ENCODE data around the gene ADGRD1.

ADGRD1 gene

GRCh38 chr12:131136539-131136872, 182.8 kb downstream of the ADGRD1 start:
- H3K9ac ChIP-seq (ENCODE audit: low read length), result no peak overlapping the region

DNA sequence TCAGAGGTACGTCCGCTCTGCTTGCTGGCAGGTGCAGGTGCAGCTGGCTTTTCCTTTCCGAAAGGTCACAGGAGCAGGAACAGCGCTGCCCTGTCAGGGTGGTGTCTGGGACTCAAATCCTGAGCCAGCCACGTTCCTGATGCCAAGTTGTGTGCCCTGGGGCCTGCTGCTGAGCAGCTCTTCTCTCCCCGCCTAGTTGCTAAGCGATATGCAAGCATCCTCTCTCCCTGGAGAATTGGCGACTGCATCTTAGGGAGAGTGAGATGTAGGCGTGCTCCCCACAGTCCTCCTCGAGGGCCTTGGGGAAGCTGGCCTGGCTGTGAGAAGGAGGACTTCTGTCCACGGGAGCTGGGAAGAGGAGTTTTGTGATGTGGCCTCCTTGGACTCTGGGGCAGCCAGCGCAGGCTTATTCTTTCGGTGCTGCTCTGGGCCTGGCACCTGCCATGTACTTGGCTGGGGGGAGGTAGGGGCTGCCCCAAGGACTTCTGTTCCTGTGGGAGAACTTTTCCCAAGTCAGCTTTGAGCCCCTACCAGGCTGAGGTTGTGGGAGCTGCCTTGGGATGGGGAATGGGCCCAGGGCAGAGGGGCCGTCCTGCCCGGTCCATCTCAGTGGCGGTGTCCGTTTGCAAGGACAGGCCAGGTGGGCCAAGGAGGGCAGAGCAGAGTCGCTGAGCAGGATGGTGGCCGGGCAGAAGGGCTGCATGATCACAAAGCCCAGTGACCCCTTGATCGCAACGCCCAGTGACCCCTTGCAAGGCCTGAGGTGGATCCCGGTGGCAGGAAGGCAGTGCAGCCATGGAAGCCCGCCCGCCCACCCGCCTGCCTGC, 183.5 kb downstream of the ADGRD1 start:
- Histone ChIP-seq H3K9me3 (ENCODE audit: control insufficient read depth, low read depth, low read length) (no peaks in the 10 kb centered on the region), H3K9ac (ENCODE audit: low read length) (no peak overlapping the region), H3K4me3 (ENCODE audit: low read length) (no peak overlapping the region), H3K4me1 (ENCODE audit: control insufficient read depth, low read depth, low read length) (no peaks in the 10 kb centered on the region), H3K36me3 (ENCODE audit: control insufficient read depth, low read depth, low read length) (no peaks in the 10 kb centered on the region), H3K27me3 (ENCODE audit: control insufficient read depth, insufficient read depth, low read length) (no peaks in the 10 kb centered on the region), H3K27ac (ENCODE audit: low read length) (no peak overlapping the region)

More at GRCh38 chr12:131136539-131136872, 182.8 kb downstream of the ADGRD1 start:
- H3K4me1 ChIP-seq (ENCODE audit: control insufficient read depth, low read depth, low read length), result no peaks in the 10 kb centered on the region
- H3K9me3 ChIP-seq (ENCODE audit: control insufficient read depth, low read depth, low read length), result no peaks in the 10 kb centered on the region
- no peak overlapping the region for H3K27ac ChIP-seq (ENCODE audit: low read length)
- H3K27me3 ChIP-seq (ENCODE audit: control insufficient read depth, insufficient read depth, low read length), result no peaks in the 10 kb centered on the region
- H3K4me3 ChIP-seq (ENCODE audit: low read length), result no peak overlapping the region
- no peaks in the 10 kb centered on the region for H3K36me3 ChIP-seq (ENCODE audit: control insufficient read depth, low read depth, low read length)

DNA sequence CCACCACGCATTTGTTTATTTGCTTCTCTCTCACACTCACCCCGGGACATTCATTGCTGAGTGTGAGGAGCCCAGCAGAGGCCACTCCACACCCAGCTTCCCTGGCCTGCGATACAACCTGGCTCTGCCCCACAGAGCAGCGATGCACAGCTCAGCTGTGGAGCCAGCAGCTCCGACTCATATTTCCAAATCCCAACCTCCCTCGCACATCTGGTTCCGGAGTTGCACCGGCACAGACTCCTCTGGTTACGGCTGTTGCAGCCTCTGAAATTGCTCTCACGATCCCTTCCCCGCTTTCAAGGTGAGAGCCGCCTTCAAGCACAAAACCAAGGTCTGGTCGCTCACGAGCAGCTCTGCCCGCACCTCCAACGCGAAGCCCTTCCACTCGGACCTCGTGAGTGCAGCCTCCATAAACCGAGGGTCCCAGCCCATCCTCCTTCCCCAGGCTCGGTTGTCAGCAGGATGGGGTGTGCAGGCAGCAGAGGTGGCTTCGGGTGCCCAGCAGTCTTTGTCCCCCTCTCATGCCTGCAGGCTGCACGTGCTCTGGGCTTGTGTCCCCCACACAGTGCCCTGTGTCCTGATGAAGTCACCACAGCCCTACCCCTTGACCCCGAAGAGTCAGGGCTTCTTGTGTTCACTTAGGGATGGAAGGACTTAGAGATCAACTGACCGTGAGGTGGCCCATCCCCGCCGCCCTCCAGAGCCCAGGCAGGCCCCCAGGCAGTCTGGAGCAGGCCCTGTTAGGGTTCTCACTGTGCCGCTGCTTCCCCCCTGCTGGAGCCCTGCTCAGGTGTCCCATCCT, 184.3 kb downstream of the ADGRD1 start:
- Histone ChIP-seq H3K4me3 (ENCODE audit: low read length) (no peak overlapping the region), H3K27me3 (ENCODE audit: control insufficient read depth, insufficient read depth, low read length) (no peaks in the 10 kb centered on the region), H3K9ac (ENCODE audit: low read length) (no peak overlapping the region), H3K27ac (ENCODE audit: low read length) (no peak overlapping the region), H3K36me3 (ENCODE audit: control insufficient read depth, low read depth, low read length) (no peaks in the 10 kb centered on the region), H3K9me3 (ENCODE audit: control insufficient read depth, low read depth, low read length) (no peaks in the 10 kb centered on the region), H3K4me1 (ENCODE audit: control insufficient read depth, low read depth, low read length) (no peaks in the 10 kb centered on the region)

DNA sequence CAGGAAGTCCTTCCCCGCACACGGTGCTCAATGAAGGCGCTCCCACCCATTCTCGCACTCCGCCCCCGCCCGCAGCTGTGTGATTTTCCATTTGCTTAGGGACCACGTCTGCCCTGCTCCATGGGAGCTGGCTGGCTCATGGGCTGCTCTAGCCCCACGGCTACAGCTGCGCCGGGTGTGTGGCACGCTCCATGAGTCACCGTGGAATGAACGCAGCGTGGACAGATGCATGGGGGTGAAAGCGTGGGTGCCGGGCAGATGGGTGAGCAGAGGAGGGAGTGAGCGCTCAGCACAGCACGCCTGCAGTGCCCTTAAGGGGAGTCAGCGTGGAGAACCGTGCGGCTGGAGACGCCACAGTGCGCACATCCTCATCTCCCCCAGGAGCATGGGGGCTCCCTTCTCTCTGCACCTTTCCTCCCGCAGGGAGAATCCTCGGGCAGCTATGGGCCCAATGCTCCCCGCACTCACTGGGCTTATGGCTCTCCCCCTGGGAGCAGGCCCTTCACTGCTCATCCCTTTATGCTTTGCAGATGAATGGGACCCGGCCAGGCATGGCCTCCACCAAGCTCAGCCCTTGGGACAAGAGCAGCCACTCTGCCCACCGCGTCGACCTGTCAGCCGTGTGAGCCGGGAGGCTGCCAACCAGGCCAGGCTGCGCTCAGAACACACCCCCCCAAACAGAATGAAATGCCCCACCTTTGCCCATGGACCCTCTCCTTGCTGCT, 185.1 kb downstream of the ADGRD1 start:
- no peak overlapping the region for H3K27ac ChIP-seq (ENCODE audit: low read length)
- H3K36me3 ChIP-seq (ENCODE audit: control insufficient read depth, low read depth, low read length), result no peaks in the 10 kb centered on the region
- no peaks in the 10 kb centered on the region for H3K27me3 ChIP-seq (ENCODE audit: control insufficient read depth, insufficient read depth, low read length)
- no peak overlapping the region for H3K4me3 ChIP-seq (ENCODE audit: low read length)
- no peak overlapping the region for H3K9ac ChIP-seq (ENCODE audit: low read length)
- no peaks in the 10 kb centered on the region for H3K4me1 ChIP-seq (ENCODE audit: control insufficient read depth, low read depth, low read length)
- no peaks in the 10 kb centered on the region for H3K9me3 ChIP-seq (ENCODE audit: control insufficient read depth, low read depth, low read length)

DNA sequence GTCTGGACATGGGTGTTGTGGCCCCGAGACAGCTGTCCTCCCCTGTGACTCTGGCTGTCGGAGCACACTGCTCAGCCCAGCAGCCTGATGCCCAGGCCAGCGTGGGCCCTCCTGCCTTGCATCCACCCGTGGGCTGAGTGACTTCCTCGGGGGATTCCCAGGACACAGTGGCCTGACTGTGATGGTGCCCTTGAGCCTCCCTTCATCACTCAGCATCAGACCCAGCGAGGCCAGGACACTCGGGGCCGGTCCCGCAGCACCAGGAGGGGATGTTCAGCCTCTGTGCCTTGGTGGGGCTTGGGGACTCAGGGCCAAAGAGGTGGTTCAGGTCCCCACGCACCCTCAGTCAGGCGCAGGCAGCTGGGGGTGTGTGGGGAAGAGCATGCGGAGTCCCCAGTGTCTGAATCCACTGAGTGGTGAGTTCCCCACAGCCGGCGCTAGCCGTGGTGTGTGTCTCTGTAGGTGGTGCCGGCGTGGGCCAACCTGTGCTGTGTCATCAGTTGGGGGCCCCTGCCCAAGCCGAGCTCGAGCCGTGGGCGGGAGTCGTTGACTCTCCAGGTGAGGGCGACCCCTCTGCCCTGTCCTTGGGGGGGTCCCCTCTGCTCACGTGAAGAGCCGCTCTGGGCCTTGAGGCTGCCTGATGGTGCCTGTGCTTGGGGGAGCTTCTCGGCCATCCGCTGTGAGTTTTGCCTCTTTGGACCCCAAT, 185.8 kb downstream of the ADGRD1 start:
- Histone ChIP-seq H3K9me3 (ENCODE audit: control insufficient read depth, low read depth, low read length) (no peaks in the 10 kb centered on the region), H3K27me3 (ENCODE audit: control insufficient read depth, insufficient read depth, low read length) (no peaks in the 10 kb centered on the region), H3K27ac (ENCODE audit: low read length) (no peak overlapping the region), H3K9ac (ENCODE audit: low read length) (no peak overlapping the region), H3K4me1 (ENCODE audit: control insufficient read depth, low read depth, low read length) (no peaks in the 10 kb centered on the region), H3K4me3 (ENCODE audit: low read length) (no peak overlapping the region), H3K36me3 (ENCODE audit: control insufficient read depth, low read depth, low read length) (no peaks in the 10 kb centered on the region)

DNA sequence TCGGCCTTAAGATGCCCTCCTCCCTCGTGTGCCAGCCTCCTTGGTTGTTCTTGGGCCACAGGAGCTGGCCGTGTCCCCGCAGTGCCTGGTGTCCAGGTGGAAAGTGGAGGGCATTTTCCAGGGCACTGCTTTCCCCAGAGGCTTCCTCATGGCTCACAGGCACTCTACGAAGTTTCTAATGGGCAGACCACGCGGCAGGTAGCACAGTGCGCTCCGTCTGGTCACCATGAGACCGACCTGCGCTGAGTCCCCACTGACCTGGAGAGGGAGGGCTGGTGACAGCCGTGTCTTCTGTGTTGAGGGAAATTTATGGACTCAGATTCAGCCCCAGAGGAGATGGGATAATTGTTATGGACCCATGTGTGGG, 186.3 kb downstream of the ADGRD1 start:
- Histone ChIP-seq H3K36me3 (ENCODE audit: control insufficient read depth, low read depth, low read length) (no peaks in the 10 kb centered on the region), H3K4me3 (ENCODE audit: low read length) (no peak overlapping the region), H3K9ac (ENCODE audit: low read length) (no peak overlapping the region), H3K4me1 (ENCODE audit: control insufficient read depth, low read depth, low read length) (no peaks in the 10 kb centered on the region), H3K27me3 (ENCODE audit: control insufficient read depth, insufficient read depth, low read length) (no peaks in the 10 kb centered on the region), H3K9me3 (ENCODE audit: control insufficient read depth, low read depth, low read length) (no peaks in the 10 kb centered on the region), H3K27ac (ENCODE audit: low read length) (no peak overlapping the region)

DNA sequence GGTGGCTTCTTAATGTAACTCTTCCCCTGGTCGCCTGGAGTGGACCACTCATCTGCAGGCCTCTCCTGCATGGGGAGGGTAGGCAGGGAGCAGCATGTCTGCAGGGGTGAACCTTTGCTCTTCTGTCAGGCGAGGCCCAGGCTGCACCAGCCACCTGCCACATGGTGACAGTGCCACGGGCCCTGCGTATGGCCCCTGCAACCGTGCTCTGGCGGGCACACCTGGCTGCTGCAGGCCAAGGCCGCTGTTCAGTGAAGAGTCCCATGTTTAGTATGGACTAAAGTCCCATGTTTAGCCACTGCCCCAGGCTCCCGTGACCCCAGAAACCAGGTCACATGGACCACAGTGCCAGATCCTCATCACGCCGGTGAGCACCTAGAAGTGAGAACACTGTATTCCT, 187.0 kb downstream of the ADGRD1 start:
- H3K9me3 ChIP-seq (ENCODE audit: control insufficient read depth, low read depth, low read length), result no peaks in the 10 kb centered on the region
- H3K27ac ChIP-seq (ENCODE audit: low read length), result no peak overlapping the region
- no peak overlapping the region for H3K4me3 ChIP-seq (ENCODE audit: low read length)
- no peaks in the 10 kb centered on the region for H3K36me3 ChIP-seq (ENCODE audit: control insufficient read depth, low read depth, low read length)
- H3K4me1 ChIP-seq (ENCODE audit: control insufficient read depth, low read depth, low read length), result no peaks in the 10 kb centered on the region
- no peak overlapping the region for H3K9ac ChIP-seq (ENCODE audit: low read length)
- H3K27me3 ChIP-seq (ENCODE audit: control insufficient read depth, insufficient read depth, low read length), result no peaks in the 10 kb centered on the region

DNA sequence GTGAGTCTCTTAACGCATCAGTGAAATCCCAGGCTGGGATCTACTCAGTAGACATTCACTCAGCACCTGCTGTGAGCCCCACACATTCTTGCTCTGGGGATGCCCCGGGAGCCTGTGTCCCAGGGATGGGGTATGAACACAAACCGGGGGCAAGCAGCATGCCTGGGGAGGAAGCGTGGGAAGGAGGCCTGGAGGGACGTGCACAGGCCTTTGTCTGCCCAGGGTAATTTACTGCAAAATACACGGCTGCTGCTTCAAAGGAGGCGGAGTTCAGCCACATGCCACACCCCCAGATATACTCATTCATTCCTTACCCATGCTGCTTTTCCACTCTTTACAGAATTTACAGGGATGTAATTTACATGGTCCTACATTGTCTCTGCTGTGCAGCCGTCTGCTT, 187.8 kb downstream of the ADGRD1 start:
- Histone ChIP-seq H3K36me3 (ENCODE audit: control insufficient read depth, low read depth, low read length) (no peaks in the 10 kb centered on the region), H3K9me3 (ENCODE audit: control insufficient read depth, low read depth, low read length) (no peaks in the 10 kb centered on the region), H3K4me1 (ENCODE audit: control insufficient read depth, low read depth, low read length) (no peaks in the 10 kb centered on the region), H3K4me3 (ENCODE audit: low read length) (no peak overlapping the region), H3K27me3 (ENCODE audit: control insufficient read depth, insufficient read depth, low read length) (no peaks in the 10 kb centered on the region), H3K27ac (ENCODE audit: low read length) (no peak overlapping the region), H3K9ac (ENCODE audit: low read length) (no peak overlapping the region)

- Histone ChIP-seq H3K9ac (ENCODE audit: low read length) (no peak overlapping the region), H3K9me3 (ENCODE audit: control insufficient read depth, low read depth, low read length) (no peaks in the 10 kb centered on the region), H3K4me3 (ENCODE audit: low read length) (no peak overlapping the region), H3K27me3 (ENCODE audit: control insufficient read depth, insufficient read depth, low read length) (no peaks in the 10 kb centered on the region), H3K27ac (ENCODE audit: low read length) (no peak overlapping the region), H3K4me1 (ENCODE audit: control insufficient read depth, low read depth, low read length) (no peaks in the 10 kb centered on the region), H3K36me3 (ENCODE audit: control insufficient read depth, low read depth, low read length) (no peaks in the 10 kb centered on the region)
Observed at GRCh38 chr12:131142891-131143657, 189.4 kb downstream of the ADGRD1 start.

DNA sequence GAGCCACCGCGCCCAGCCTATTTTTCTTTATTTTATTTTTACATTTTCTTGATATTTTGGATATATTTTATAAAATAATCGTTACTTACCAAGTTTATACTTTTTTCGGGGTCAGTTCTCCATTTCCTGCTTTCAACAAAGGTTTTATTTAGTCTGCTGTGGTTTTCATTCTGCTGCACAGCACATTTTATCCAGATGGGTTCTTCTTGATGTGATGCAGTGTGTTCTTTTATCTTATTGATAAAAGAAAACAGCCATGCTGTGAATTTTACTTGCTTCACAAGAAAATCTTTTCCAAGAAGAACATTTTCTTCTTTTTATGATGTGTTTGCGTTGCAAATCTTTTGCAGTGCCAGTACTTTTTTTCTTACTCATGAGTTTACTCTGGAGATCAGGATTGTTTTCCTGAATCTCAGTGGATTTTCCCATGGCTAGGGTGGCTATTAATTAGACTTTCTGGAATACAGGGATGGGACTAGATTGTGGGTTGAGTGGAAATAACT, 192.5 kb downstream of the ADGRD1 start:
- Histone ChIP-seq H3K27me3 (ENCODE audit: control insufficient read depth, insufficient read depth, low read length) (no peaks in the 10 kb centered on the region), H3K27ac (ENCODE audit: low read length) (no peak overlapping the region), H3K4me1 (ENCODE audit: control insufficient read depth, low read depth, low read length) (no peaks in the 10 kb centered on the region), H3K9me3 (ENCODE audit: control insufficient read depth, low read depth, low read length) (no peaks in the 10 kb centered on the region), H3K36me3 (ENCODE audit: control insufficient read depth, low read depth, low read length) (no peaks in the 10 kb centered on the region), H3K9ac (ENCODE audit: low read length) (no peak overlapping the region), H3K4me3 (ENCODE audit: low read length) (no peak overlapping the region)
